ENCODE results near the gene OR1I1.

The OR1I1 gene

DNA sequence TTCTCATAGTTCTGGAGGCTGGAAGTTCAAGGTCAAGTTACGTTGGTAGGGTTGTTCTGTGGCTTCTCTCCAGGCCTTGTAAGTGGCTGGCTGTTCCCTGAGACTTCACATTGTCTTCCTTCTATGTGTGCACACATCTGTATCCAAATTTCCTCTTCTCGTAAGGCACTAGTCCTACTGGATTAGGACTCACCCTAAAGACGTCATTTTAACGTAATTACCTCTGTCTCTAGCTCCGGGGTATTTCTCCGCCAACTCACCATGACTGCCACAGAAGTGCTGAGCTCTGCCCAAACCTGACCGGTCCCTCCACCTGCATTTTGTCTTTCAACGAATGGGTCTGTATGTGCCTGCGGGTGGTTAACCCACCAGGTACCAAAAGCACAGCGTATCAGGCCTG, 16.4 kb downstream of the OR1I1 start:
- no peak for TF ChIP-seq CTCF (IDR thresholded peaks at IDR 0.05; ENCODE audit: low read depth, low read length)
- DNase-seq (ENCODE audit: extremely low read depth, low read depth): no peak

GRCh38 chr19:15099017-15099582, 17.1 kb downstream of the OR1I1 start:
- no peak for TF ChIP-seq CTCF (IDR thresholded peaks at IDR 0.05; ENCODE audit: low read depth, low read length)
- no peak for DNase-seq (ENCODE audit: extremely low read depth, low read depth)

DNA sequence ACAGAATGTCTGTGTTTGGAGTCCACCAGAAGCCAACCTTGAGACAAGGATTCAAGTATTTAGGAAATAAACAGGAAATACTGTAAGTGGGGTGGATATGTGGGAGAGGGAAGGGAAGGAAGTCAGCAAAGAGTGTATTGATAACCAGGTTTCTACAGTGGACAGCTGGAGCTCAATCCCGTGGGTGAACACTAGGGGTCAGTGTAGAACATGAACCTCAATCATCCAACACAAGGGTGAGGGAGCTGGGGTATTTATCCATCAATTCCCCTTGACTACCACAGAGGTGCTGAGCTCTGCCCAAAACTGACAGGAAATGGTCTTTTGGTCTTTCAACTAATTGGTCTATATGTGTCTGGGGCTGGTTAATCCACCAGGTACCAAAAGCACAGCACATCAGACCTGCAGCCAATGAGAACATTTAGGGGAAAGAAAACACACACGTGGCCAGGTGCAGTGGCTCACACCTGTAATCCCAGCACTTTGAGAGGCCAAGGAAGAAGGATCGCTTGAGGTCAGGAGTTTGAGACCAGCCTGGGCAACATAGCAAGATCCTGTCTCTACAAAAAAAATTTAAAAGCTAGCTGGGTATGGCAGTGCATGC, 19.6 kb downstream of the OR1I1 start:
- no peak for DNase-seq (ENCODE audit: extremely low read depth, low read depth)
- peak; percentile 67 for TF ChIP-seq CTCF (IDR thresholded peaks at IDR 0.05; ENCODE audit: low read depth, low read length)

GRCh38 chr19:15104003-15104402, 22.0 kb downstream of the OR1I1 start:
- DNase-seq (ENCODE audit: extremely low read depth, low read depth): no peak
- no peak for TF ChIP-seq CTCF (IDR thresholded peaks at IDR 0.05; ENCODE audit: low read depth, low read length)

DNA sequence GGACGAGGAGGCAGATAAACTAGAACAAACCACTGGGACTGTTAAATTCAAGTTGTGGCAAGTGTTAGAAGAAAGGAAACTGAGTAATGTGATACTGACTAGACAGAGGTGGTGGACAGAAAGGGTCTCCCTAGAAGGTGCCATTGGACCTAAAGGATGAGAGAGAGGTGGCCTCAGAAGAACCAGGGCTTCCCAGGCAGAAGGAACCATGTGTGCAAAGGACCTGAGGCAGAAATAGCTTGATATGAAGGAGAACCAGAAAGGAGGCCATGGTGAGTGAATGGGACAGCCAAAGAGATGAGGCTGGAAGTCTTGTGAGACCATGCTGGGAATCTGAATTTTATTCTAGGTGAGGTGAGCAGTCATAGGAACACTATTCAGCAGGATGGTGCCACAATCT, 22.4 kb downstream of the OR1I1 start:
- no peak for DNase-seq (ENCODE audit: extremely low read depth, low read depth)
- no peak for TF ChIP-seq CTCF (IDR thresholded peaks at IDR 0.05; ENCODE audit: low read depth, low read length)

DNA sequence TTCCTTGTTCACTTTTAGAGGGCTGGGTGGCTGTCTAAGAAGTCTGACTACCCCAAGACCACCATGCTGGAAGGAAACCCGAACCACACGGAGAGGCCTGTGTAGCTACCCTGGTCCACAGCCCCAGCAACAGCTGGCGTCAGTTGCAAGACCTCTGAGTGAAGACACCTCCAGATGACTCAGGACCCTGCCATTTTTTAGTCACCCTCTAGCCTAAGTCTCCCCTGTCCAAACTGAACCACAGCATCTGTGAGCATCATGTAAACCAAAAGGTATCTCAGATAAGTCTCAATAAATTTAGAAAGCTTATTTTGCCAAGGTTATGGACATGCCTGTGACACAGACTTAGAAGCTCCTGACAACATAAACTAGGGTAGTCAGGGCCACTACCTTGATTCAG, 23.0 kb downstream of the OR1I1 start:
- DNase-seq (ENCODE audit: extremely low read depth, low read depth): no peak
- TF ChIP-seq CTCF (IDR thresholded peaks at IDR 0.05; ENCODE audit: low read depth, low read length): no peak

- no peak for TF ChIP-seq CTCF (IDR thresholded peaks at IDR 0.05; ENCODE audit: low read depth, low read length)
- no peak for DNase-seq (ENCODE audit: extremely low read depth, low read depth)
Measured at GRCh38 chr19:15107061-15108010, 25.3 kb downstream of the OR1I1 start, which contains the start of gene SYDE1. SYDE1 (plus strand) TSS chr19:15107401; CDS start chr19:15107434, 33 bp downstream.
